Skeletal muscle satellite cell (primary cell): ENCODE results near the gene PLD3.
"Not testable (repeated sequence)": the region's sequence is repeated elsewhere in the genome, so short reads cannot be mapped to it uniquely, and the experiment has no call there.

ENCODE experiments used
- H3K27me3 ChIP-seq: 2 replicates; pipeline ENCODE4 v1.7.0; 2013; ENCODE audit warnings: low read length; ENCODE audit not compliant: control insufficient read depth, insufficient read depth
- H3K36me3 ChIP-seq: 2 replicates; pipeline ENCODE4 v1.7.0; 2013; ENCODE audit warnings: mild to moderate bottlenecking, control low read depth, low read length; ENCODE audit not compliant: insufficient read depth
- H3K4me1 ChIP-seq: 2 replicates; pipeline ENCODE4 v1.7.0; 2013; ENCODE audit warnings: low read length; ENCODE audit not compliant: control insufficient read depth, insufficient read depth
- H3K4me2 ChIP-seq: 2 replicates; pipeline ENCODE4 v1.7.0; 2013; ENCODE audit warnings: mild to moderate bottlenecking, low read length
- H3K4me3 ChIP-seq: 2 replicates; pipeline ENCODE4 v1.7.0; 2013; ENCODE audit warnings: low read length
- H3K9ac ChIP-seq: 2 replicates; pipeline ENCODE4 v1.7.0; 2013; ENCODE audit warnings: mild to moderate bottlenecking, low read depth, low read length, moderate library complexity
- H3K9me3 ChIP-seq: replicated peaks from 2 replicates; pipeline ENCODE4 v1.7.0; 2013; ENCODE audit warnings: mild to moderate bottlenecking, control low read depth, low read length

The PLD3 gene

DNA sequence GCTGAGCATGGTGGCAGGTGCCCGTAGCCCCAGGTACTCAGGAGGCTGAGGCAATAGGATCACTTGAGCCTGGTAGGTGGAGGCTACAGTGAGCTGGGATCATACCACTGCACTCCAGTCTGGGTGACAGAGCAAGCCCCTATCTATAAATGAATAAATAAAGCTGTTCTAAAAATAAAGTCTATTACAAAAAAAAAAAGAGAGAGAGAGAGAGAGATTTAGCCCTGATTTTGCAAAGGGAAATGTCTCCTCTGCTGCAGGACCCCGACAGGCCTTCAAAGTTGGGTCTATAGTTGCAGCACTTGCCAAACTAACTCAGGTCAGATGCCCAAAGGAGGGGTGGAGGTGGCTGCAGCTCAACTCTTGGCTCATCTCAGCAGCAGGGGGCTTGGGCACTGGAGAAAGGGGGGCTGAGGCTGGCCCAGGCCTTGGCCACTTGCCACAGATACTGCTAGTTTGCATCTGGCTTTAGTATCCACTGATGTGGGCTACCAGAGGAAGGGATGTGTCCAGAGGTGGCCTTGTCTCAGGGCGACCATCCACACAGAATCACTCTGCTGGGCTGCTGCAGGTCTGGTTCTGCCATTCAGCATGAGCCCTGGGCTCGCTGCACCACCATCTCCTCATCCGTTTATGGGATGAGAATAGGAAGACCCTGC lies 32.6 kb upstream of the PLD3 start:
- Histone ChIP-seq H3K9me3 (no peaks in the 10 kb centered on the region), H3K4me2 (no peak overlapping the region), H3K9ac (no peak overlapping the region), H3K36me3 (peaks cover 19% of the 10 kb centered on the region), H3K27me3 (no peaks in the 10 kb centered on the region), H3K4me3 (no peak overlapping the region), H3K4me1 (no peaks in the 10 kb centered on the region)

DNA sequence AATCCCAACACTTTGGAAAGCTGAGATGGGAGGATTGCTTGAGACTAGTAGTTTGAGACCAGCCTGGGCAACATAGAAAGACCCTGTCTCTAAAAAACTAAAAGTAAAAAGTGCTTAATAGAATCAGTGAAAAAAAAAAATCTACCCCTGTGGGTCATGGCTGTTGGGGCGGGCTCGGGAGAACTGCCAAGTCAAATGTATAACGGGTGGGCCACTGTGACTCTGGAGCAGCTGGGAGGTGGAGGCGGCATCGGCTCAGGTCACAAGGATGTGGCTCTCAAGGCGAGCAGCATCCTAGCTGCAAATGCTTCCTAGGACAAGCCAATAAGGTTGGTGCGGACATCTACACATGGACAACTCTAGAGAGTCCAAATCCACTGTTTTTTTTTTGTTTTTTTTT lies 31.2 kb upstream of the PLD3 start:
- Histone ChIP-seq H3K9ac (no peak overlapping the region), H3K36me3 (peaks cover 33% of the 10 kb centered on the region), H3K27me3 (no peaks in the 10 kb centered on the region), H3K9me3 (no peaks in the 10 kb centered on the region), H3K4me3 (no peak overlapping the region), H3K4me2 (no peak overlapping the region), H3K4me1 (no peaks in the 10 kb centered on the region)

DNA sequence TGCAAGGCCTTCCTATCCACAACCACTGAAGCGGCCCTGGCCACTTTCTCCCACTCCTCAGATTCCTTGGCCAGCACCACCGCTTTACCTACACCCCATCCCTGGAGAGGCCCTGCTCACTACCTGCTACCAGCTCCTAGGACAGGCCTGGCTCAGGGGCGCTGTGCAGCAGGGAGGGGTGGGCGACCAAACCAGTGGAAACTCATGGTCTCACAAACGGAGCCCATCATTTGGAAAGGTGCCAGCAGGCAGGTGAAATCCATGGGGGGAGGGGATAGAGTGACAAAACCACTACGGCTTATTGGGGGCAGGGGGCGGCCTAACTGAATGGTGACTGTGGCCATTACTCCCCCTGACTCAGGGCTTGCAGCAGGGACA lies 27.9 kb upstream of the PLD3 start:
- Histone ChIP-seq H3K9me3 (no peaks in the 10 kb centered on the region), H3K4me3 (no peak overlapping the region), H3K9ac (no peak overlapping the region), H3K27me3 (no peaks in the 10 kb centered on the region), H3K36me3 (peaks cover 56% of the 10 kb centered on the region), H3K4me2 (no peak overlapping the region), H3K4me1 (no peaks in the 10 kb centered on the region)

DNA sequence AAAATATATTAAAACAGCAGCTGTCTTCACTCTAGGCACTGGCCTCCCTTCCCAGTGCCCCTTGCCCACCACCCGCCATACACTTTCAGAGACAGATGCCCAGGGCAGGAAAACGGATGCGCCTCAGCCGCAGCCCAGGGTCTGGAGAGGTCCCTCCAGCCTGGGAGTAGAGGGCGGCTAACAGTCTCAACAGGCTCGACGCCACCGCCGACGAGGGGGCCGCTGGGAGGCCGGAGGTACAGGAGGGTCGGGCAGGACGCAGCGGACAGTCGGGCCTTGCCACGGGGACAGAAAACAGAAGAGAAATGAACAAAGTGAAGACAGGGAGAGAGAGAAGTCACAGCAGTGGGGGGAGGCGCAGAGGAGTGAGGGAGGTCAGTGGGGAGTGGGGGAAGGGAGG lies 27.4 kb upstream of the PLD3 start:
- Histone ChIP-seq H3K4me2 (no peak overlapping the region), H3K9me3 (no peaks in the 10 kb centered on the region), H3K27me3 (no peaks in the 10 kb centered on the region), H3K4me1 (no peaks in the 10 kb centered on the region), H3K36me3 (peaks cover 62% of the 10 kb centered on the region), H3K4me3 (no peak overlapping the region), H3K9ac (no peak overlapping the region)

DNA sequence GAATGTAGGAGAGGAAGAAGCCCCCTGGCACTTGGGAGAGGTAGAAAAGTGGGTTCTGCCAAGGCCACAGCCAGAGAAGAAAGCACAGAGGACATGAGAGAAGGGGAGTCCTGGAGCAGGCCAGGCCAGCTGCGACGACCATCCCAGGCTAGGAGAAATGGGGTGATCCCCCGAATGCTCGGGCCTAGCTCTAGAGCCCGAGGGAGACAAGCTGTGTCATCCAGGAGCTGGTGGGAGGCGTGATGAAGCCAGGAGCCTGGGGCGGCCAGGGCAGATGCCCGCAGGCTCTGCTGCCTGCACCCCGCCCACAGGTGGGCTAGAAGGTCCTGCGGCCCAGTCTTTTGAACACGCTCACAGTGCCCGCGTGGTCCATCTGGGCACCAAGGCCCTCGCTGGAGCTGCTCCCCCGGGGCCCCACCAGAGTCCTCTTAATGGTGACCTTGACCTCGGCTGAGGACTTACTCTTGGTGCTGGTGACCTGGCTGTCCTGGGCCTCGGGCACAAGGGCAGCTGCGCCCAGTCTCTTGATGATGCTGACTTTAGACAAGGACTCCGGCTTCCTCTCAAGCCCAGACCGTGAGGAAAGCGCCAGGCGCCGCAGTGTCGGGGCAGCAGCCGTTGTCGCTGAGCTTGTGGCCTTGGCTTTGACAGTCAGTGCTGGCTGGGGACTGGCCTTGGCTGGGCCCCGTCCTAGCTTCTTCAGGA lies 26.8 kb upstream of the PLD3 start:
- Histone ChIP-seq H3K4me2 (no peak overlapping the region), H3K9ac (no peak overlapping the region), H3K4me1 (no peaks in the 10 kb centered on the region), H3K9me3 (no peaks in the 10 kb centered on the region), H3K36me3 (peaks cover 62% of the 10 kb centered on the region), H3K27me3 (no peaks in the 10 kb centered on the region), H3K4me3 (no peak overlapping the region)

DNA sequence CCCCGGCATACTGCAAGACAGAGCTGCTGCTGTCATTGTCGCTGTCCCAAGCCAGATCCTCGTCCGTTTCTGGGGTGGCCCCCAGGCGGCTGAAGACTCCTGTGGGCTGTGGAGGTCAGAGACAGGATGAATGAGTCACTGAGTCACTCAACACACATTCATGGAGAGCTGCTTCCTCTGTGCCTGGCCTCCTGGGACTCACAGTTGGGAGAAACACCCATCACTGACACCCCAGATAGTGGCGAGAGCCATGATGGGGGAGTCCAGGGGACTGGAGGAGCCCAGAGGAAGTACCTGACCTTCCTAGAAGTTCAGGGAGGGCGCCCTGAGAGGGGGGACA lies 26.3 kb upstream of the PLD3 start:
- H3K9me3 ChIP-seq, result no peaks in the 10 kb centered on the region
- H3K27me3 ChIP-seq, result no peaks in the 10 kb centered on the region
- H3K4me1 ChIP-seq, result no peaks in the 10 kb centered on the region
- H3K9ac ChIP-seq, result no peak overlapping the region
- peaks cover 60% of the 10 kb centered on the region for H3K36me3 ChIP-seq
- H3K4me3 ChIP-seq, result no peak overlapping the region
- no peak overlapping the region for H3K4me2 ChIP-seq

DNA sequence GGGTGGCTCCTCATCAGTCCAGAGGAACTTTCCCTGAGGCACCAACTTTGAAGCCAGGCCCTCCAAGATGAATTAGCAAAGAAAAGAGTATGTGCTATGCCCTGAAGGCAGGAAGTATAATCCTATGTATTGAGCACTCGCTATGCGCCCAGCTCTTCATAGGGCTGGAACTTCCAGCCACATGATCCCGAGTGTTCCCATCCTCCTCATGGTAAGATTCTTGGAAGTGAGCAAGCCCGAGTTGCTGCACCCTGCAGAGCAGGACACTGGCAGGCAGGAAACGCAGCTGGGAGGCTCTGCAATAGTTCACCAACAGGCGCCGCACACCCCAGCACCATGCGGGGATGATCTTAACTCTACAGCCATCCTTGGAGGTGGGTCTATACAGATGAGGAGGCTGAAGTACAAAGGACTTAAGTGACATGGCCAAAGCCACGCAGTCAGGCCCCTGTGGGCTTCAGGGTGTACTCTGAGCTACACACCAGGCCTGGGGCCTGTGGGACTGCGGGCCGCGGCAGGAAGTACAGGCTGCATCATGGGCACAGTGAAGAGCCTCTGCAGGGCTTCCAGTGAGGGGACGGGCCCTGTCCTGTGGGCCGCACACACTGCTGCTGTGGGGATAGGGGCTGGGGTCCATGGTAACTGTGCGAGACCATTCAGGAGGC lies 25.4 kb upstream of the PLD3 start:
- Histone ChIP-seq H3K27me3 (no peaks in the 10 kb centered on the region), H3K4me3 (no peak overlapping the region), H3K4me1 (no peaks in the 10 kb centered on the region), H3K4me2 (no peak overlapping the region), H3K36me3 (peaks cover 66% of the 10 kb centered on the region), H3K9ac (no peak overlapping the region), H3K9me3 (no peaks in the 10 kb centered on the region)

DNA sequence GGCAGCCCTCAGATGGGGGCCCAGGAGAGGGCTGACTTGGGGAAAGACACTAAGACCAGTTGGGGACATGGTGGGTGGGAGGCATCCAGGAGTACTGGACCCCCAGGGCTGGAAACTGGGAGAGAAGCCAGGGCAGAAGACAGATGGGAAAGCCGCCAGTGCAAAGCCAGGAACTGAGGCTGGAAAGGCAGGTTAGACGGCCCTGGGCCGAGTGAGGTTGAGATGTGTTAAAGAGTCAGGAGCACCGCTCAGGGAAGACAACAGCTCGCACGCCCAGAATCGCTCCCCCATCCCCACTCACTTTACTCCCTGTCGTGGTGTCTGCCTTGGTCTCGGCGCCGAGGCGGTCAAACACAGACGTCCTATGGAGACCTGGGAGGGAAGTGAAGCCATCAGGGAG lies 24.8 kb upstream of the PLD3 start:
- no peak overlapping the region for H3K9ac ChIP-seq
- no peaks in the 10 kb centered on the region for H3K4me1 ChIP-seq
- H3K4me2 ChIP-seq, result no peak overlapping the region
- peaks cover 72% of the 10 kb centered on the region for H3K36me3 ChIP-seq
- H3K9me3 ChIP-seq, result no peaks in the 10 kb centered on the region
- H3K27me3 ChIP-seq, result no peaks in the 10 kb centered on the region
- no peak overlapping the region for H3K4me3 ChIP-seq

DNA sequence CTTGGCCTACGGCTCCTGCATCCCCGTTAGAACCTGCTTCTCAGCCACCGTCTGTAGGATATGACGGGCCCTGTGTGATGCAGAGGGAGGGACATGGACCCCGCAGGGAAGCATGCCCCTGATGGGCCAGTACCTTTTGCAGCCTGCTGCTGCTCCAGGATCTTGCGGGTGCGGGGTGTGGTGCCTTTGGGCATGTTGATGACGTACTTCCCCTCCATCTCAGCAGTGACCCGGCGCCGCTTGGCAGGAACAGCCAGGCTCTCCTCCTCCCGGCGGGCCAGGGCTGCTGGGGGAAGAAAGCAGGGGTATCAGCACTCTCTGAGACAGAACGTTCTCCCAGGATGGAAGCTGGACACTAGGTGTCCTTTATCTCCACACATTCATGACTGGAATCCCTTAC lies 22.3 kb upstream of the PLD3 start:
- H3K27me3 ChIP-seq, result no peaks in the 10 kb centered on the region
- H3K36me3 ChIP-seq, result peaks cover 76% of the 10 kb centered on the region
- H3K4me1 ChIP-seq, result no peaks in the 10 kb centered on the region
- no peak overlapping the region for H3K9ac ChIP-seq
- H3K9me3 ChIP-seq, result no peaks in the 10 kb centered on the region
- H3K4me2 ChIP-seq, result no peak overlapping the region
- no peak overlapping the region for H3K4me3 ChIP-seq

DNA sequence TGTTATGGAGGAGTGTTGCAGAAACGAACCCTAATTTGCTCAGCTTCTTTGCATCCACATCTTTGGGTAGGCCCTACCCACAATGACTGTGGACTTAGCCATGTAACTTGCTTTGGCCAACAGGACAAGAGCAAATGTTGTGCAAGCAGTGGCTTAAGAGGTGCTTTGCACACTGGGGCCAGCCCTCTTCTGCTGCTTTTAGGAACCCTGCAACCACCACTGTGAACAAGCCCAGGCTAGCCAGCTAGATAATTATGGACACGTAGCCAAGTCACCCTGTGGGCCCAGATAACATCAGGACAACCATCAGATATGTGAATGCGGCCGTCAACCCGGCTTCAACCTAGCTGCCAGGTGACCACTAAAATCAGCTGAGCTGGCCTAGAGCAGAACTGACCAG lies 17.4 kb upstream of the PLD3 start:
- H3K9ac ChIP-seq, result no peak overlapping the region
- no peak overlapping the region for H3K4me2 ChIP-seq
- H3K4me3 ChIP-seq, result no peak overlapping the region
- H3K4me1 ChIP-seq, result no peaks in the 10 kb centered on the region
- H3K27me3 ChIP-seq, result no peaks in the 10 kb centered on the region
- H3K9me3 ChIP-seq, result no peaks in the 10 kb centered on the region
- peaks cover 65% of the 10 kb centered on the region for H3K36me3 ChIP-seq

DNA sequence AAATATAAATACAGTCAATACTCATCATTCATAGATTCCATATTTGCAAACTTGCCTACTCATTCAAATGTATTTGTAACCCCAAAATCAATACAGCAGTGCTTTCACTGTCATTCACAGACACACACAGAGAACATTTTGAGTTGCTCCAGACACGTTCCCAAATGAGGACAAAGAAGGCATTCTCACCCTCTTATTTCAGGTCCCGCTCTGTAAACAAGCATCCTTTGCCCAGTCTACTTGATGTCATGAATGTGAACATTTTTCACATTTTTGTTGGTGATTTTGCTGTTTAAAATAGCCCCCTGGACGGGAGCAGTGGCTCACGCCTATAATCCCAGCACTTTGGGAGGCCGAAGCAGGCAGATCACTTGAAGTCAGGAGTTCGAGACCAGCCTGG lies 15.8 kb upstream of the PLD3 start:
- H3K36me3 ChIP-seq, result peaks cover 56% of the 10 kb centered on the region
- H3K27me3 ChIP-seq, result no peaks in the 10 kb centered on the region
- no peak overlapping the region for H3K4me2 ChIP-seq
- no peak overlapping the region for H3K4me3 ChIP-seq
- H3K9me3 ChIP-seq, result no peaks in the 10 kb centered on the region
- H3K4me1 ChIP-seq, result no peaks in the 10 kb centered on the region
- no peak overlapping the region for H3K9ac ChIP-seq

DNA sequence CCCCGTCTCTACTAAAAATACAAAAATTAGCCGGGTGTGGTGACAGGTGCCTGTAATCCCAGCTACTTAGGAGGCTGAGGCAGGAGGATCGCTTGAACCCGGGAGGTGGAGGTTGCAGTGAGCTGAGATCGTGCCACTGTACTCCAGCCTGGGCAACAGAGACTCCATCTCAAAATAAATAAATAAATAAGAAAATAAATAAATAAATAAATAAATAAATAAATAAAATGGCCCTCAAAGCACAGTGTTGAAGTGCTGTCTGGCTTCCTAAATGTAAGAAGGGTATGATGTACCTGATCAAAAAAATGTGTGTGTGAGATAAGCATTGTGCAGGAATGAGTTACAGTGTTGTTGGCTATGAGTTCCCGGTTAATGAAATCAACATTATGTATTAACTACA lies 15.4 kb upstream of the PLD3 start:
- H3K27me3 ChIP-seq, H3K4me2 ChIP-seq, H3K9ac ChIP-seq, H3K4me3 ChIP-seq, H3K9me3 ChIP-seq, H3K4me1 ChIP-seq: not testable (repeated sequence)
- peaks cover 53% of the 10 kb centered on the region for H3K36me3 ChIP-seq
